NCI-H1436 (cell line): ENCODE data around the gene ZHX3.

Experiments used
- DNase-seq: peaks from one replicate; lab custom pipeline; 2025; lab: John Stamatoyannopoulos, UW

Gene ZHX3

DNA sequence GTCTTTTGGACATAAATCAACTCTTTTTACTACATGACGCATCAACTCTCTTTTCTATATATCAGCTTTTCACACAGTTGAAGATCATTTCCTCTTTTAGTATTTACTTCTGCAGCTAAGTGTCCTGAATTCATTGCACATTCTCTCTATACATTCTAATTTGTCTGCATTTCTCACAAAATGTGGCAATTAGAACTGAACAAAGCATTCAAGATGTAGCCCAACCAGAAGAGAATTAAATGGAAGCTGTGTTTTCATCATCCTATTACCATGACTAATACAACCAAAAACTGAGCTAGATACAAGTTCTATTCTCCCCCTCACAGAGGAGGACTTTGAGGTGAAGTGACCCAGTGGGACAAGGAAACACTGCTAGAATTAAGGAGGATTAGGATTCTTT, 93.2 kb downstream of the ZHX3 start:
- no peak for DNase-seq

DNA sequence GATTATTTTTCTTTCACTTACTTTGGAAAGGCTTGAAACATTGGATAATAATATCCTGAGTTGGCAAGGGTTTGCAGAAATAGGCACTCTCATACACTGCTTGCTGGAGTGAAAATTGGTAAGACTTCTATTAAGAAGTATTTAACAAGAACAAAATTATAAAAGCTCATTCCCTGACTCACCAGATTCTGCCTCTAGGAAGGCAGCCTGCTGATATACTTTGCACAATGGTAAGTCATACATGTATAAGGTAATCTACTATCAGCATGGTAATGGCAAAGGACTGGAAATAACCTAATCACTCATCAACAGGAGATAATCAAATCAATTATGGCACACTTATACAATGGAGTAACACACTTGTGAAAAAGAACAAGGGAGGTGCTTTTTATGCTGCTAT, 94.4 kb downstream of the ZHX3 start:
- no peak for DNase-seq

DNA sequence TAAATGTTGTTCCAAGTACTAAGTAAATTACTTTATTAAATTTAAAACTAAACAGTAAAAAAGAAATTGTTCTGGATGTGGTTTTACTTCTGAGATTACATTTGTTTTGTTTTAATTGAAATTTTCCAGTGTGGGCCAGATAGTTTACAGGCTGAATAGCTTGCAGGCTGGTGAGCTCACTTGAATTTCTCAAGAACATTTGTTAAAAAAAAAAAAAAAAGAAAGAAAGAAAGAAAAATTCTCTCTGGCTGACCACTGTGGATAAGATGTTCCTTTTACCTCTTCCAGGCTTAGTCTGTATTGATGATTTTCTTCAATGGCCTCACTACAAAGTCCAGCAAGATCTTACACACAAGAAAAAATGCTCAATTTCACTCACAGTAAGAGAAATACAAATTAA, 94.8 kb downstream of the ZHX3 start:
- DNase-seq, result no peak

DNA sequence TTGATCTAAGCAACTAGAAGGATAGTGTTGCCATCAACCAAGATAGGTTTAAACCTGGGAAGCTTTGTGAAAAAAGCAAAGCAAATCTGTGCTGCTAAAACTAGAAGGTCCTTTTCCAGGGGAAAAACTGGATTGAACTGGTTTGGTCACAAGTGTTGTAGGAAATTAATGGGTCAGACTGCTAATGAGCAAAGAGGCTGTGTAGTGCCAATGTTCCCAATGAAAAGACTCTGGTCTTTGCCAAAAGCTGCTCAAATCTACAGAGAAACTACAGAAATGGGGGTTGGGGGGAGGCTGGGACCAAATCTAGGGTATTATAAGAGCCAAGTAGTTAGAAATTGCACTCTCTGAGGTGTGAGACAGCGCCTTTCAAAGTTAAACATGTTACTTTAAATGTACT, 95.2 kb downstream of the ZHX3 start:
- no peak for DNase-seq

DNA sequence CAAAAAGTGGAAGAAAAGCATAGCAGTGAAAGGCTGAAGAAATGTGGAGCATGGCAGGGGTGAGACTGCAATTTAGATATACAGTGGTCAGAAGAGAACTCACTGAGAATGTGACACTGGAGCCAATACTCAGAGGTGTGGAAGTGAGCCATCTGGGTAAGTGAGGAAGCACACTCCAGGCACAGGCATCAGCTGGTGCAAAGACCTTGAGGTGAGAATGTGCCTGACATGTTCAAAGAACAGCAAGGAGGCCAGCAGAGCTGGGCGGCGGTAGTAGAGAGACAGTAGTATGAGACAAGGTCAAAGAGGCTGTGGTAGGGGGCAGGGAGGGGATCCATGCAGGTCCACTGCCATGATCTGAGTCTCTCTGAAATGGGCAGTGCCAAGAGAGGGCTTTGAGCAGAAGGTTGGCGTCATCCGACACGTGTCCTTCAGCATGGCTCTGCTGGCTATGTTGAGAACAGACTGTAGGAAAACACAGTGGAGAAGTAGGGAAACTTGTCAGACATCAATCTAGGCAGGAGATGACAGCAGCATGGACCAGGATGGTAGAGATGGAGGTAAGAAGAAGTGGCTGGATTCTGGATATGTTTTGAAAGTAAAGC, 95.8 kb downstream of the ZHX3 start:
- no peak for DNase-seq

DNA sequence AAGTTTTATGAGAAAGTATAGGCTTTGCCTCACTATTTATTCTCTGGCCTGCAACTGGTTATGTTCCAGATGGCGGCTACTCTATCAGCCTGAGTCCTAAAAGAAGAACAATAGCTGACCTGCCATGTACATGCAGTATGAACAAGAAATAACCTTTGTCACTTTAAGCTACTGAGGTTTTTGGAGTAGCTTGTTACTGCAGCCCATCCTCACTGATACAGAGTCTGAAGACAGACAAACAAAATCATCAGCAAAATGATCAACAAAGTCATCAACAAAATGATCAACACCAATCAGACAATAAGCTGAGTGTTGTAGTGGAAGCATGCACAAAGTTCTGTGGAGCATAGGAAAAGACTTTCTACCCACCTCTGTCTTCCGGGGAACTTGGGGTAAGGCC, 97.7 kb downstream of the ZHX3 start:
- no peak for DNase-seq

DNA sequence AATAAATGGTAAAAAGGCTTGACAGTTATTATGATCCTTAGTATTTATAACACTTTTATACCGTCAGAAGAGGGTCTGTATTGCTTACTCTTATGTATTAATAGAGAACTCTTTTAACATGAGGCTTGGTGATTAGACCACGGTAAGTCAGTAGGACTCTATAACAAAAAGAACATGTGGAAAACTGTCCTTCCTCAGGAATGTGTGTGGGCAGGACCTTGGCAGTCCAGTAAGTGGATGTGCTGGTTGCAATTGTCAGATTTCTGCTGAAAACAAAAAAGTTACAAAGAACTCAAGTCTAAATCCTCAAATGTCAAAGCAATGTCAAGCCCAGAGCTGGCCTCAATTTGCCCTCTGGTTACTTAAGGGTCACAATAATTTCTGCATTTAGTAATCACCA, 99.1 kb downstream of the ZHX3 start:
- DNase-seq, result no peak

DNA sequence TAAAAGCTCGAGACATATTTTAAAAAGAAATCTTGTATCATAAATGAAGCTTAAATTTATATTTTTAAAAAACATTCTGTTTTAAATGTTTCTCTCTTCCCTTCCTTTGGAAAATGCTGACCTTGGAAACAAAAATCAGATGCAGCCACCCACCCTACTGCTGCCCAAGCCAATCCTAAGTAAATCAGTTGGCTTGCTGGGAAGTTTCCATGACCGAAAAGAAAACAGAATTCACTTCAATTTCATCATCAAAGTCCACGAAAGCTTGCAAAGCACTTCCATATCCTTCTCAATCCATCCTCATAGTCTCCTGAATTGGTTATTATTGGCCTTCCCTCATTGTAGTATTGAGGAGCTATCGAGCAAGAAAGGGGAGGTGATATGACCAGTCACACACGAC, 100.1 kb downstream of the ZHX3 start:
- DNase-seq, result no peak

DNA sequence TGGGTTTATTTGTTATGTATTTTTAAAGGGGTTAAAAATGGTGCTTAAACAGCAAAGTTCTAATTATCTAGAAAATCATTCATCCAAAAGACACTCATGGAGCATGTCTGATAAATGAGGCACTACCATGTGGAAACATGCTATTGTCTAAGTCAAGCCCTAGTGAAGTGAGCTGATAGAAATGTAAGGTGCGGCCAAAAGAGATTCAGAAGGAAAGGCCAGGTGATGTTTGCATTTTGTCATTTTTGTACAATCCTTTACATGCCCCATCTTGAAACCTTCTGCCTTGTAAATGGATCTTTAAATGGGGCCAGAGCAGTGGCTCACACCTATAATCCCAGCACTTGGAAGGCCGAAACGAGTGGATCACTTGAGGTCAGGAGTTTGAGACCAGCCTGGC, 102.9 kb downstream of the ZHX3 start:
- no peak for DNase-seq

DNA sequence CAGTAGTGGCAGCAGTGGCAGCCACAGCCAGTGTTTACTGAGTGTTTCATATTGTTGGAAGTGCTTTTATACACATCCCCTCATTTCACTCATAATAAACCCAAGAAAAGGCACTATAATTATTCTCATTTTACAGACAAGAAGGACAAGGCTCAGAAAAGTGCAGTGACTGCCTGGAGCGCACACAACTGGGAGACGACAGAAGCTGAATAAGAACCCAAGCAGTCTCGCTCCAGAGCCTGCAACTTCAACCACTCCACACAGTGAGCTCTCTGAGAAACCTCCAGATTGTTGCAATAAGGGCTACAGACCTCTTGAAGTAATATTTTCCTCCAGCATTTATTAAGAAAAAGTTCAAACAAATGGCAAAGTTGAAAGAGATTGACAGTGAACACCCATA, 103.3 kb downstream of the ZHX3 start:
- DNase-seq, result no peak

DNA sequence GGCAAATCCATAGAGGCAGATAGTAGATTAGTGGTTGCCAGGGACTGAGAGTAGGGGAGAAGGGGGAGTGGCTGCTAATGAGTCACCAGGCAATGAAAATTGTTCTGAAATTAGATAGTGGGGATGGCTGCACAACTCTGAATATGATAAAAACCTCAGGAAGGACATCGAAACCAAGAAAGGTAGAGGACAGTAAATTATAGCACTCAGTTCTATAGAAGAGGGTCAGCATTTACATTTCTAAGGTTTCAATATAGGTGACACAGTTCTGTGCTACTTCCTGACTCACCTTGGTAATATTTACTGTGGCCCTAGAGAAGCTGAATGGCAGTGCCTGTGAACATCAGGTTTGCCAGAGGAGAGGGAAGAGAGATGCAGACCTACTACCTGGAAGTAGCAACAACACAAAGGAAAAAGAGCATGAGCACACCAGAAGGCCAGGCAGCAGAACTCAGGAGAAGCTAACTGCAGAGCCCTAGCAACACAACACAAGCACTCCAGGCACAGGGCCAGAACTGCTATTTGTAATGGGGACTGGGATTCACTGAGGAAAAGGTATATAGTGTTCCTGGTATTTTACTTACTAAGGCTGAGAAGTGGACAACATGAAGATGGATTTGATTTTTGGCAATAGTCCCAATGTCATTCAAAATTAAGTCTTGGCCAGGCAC, 104.2 kb downstream of the ZHX3 start:
- no peak for DNase-seq

DNA sequence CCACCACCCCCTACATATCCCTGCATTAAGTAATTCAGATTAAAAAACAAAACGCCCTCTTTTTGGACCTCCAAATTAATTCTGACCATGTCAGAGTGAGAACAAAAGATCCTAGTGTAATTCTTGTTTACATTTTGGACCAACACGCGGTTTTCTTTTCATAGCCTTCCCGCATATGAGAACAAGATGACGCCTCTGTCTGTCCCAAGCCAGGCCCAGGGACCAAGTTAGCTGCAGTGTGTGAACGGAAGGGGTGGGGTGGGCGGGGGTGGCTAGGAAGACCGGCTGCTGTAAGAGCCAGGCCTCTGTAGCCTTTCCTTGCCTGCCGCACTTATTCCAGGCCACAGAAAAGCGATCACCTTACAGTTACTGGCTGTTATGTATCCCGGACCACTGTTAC, 112.2 kb downstream of the ZHX3 start:
- DNase-seq, result no peak

DNA sequence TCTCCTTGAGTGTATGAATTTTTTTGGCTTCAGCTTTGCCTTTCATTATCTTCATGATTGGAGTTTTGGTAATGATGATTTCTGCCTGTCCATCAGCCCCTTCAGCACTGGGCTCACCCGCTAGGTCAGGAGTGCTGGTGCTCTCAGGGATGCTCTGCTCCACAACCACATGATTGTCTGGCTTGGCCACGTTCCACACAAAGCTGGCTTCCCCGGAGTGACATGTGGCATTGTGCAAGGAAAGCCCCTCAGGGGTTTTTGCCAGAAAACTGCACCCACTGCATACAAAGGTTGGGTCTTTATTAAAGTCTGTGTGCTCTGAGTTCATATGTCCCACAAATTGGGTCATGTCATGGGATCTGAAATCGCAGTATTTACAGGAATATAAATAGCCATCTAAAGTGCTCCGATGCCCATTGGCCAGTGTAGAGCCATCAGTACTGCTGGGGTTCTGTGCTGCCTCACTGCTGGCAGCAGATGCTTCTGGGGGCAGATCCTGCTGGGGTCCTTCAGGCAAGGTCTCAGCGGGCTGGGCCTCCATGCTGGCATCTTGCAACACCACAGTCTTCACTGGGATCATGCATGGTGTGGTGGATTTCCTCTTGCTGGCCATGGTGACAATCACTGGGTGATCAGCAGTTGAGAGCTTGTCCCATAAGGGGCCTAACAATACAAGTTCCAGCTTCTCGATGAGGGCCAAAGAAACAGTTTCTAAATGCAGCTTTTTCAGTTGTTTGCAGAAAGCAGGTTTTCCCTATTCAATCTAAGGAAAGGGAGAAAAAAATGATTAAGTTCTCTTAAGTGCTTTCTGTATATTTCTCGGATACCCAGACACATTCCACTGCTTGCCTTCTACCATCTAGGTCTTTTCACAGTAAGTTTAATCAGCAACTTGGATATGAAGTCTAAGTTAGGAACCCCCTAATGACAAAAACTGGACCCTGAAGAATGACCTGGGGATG, 112.9 kb downstream of the ZHX3 start:
- no peak for DNase-seq

DNA sequence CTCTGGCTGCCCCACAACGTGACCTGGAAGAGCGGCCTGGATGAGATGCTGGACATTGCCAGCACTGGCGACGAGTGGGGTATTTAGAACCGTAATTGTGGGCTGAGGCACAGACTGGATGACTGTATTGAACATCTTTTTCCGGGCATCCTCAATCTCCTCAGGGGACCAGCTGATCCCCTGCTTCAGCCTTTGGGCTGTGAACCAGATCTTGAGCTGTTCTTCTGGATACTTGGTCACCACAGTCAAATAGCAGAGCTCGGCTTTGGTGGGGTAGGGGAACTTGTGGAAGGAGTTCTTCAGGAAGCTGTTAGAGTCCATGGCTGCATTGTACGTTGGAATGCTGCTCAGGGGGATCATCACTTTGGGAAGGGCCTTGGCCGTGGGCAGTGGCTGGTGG, 113.9 kb downstream of the ZHX3 start:
- DNase-seq, result no peak

DNA sequence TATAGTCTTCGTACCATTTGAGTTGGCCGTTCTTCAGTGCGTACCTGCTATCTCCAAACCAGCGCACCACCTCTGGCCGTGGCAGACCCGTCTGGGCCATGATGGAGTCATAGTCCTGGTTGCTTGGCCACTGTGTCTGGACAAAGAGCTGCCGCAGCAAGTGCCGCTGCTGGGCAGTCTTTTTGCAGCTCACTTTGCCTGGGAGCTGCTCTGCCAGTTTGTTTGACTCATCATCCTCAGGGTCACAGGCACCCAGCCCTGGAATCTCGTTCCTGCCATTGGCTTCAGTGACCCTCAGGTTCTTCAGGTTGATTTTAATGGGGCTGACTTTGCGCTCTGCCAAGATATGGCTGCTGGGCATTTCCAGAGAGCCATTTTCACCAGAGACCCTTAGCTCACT, 115.1 kb downstream of the ZHX3 start:
- DNase-seq, result no peak

DNA sequence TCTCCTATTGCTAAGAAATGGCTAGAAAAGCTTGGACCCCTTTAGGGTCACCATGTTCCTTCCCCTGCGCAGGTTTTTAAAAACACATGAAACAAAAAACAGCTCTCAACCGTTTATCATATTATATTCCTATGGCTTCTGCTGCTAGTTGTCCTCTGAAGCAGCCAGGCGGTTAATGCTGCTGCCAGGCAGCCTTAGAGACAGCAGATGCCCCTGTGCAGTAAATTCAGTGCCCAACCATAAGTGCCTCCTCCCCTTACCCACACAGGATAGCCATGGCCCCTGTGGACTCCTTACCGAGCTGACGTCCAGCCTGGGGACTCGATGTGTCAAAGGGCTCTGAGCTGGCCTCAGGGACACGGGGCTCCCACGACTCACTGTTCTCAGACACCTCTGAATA, 115.8 kb downstream of the ZHX3 start:
- DNase-seq, result no peak

DNA sequence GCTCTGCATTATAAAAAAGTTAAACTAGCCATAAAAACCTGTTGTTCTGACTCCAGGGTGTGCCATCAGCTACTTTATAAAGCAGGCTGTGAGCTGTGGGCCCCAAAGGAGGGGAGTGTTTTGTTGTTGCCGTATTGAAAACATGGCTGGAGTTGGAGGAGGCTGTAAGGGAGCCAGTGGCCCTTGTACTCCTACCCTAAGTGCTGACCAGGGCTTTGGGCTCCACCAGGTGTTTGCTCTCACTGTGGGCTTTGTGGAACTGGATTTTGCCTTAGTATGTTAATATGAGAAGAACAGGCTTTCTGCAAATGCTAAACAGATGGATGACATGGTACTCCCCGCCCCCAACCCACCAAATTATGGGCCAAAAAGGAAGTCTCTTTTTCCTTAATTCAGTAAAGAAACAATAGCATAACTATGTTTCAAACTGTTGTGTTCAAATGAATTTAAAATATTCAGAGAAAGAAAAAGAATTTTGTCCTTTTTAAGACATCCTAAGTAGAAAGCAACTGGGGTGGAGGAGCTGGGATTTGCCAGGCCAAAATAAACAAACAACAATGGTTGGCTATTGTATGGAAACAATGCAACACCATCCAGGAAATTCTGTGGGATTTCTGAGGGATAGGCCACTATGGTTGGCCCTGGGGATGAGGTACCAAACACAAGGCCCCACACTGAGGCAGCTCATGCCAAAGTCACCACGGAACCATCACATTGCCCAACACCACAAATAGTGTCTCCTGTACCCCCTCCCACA, 116.9 kb downstream of the ZHX3 start:
- no peak for DNase-seq

DNA sequence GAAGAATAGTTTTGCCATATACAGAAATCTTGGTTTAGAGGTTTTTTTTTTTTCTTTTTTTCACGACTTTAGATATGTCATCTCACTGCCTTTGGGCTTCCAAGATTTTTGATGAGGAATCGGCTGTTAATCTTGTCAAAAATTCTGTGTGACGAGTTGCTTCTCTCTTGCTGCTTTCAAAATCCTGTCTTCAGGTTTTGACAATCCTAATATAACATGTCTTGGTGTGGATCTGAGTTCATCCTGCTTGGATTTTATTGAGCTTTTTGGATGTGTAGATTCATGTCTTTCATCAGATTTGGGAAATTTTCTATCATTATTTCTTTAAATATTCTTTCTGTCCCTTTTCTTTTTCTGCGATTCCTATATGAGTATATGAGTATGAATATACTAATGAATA, 119.1 kb downstream of the ZHX3 start:
- DNase-seq, result no peak

DNA sequence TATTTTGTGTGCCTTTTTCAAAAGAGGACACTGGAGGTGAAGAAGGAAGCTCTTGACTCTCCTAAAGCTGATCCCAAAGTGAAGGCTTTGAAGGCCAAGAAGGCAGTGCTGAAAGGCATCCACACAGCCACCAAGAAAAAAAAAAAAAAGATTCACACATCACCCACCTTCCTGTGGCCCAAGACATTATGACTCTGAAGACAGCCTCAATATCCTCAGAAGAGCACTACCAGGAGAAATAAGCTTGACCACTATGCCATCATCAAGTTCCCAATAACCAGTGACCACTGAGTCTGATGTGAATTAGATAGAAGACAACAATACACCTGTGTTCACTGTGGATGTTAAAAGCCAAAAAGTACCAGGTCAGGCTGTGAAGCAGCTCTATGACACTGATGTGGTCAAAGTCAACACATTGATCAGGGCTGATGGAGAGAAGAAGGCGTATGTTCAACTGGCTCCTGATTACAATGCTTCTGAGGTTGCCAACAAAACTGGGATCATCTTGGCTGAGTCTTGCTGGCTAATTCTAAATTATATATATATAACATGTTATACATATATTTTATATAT, 120.8 kb downstream of the ZHX3 start:
- DNase-seq, result no peak

DNA sequence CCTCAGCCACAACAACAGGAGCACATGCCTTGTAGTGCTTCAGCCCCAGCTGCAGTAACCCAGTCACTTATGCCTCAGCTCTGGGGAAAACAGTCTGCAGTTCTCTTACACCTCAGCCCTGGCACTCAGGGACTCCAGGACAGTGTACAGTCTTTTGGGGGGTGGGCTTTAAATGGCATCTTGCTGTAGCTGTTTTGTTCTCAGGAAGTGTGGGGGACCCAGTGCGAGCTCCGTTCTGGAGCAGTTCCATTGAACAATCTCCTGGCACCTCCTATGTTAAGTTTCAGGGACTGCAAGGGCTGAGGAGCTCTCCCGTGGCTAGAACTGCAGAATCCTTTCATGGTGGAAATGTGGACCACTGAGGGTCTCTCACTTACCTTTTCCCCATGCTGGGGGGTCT, 125.0 kb downstream of the ZHX3 start:
- no peak for DNase-seq

DNA sequence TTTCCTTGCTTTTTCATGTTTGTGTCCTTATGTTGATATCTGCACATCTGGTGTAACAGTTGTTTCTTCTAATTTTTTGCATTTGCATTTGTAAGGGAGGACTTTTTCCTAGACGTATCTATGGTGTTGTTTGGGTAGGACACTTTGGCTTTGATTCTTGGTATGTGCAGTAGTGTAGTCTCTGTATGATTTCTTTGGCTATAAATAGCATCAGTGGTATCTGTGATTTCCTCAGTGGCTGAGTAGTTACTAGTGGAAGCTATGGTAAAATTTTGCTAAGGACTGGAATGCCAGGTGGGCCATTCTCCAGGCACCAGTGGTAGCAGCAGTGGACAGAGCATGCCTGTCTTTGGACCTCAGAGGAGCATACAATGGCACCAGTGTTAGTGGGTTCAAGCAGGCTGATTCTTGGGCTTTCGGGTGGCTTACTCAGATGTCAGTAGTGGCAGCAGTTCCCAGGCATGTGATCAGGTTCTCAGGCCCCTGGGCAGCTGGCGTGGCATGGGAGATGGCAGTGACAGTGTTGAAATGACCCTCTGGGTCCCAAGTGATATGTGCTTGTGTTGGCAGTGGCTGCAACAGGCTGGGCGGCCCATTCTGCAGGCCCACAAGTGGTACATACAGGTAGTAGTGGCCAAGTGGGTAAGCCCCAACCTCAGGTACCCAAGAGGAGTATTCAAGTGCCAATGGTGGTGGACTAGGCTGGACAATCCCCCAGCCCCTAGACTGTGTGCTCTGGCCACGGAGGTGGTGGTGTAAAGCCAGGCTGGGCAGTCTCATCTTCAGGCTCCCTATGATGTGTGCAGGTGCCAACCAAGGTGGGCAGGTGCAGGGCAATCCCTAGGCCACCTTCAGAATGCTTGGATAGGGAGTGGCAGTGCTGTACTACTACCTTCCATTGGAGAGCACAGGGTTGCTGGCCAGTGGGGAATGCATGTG, 125.7 kb downstream of the ZHX3 start:
- no peak for DNase-seq
